HG03175 (cell line): ENCODE data around the gene PSMA5.
A peak's percentile ranks its signal among the peaks of the same experiment; 100 is the strongest.
"Not testable (repeated sequence)": the region's sequence is repeated elsewhere in the genome, so short reads cannot be mapped to it uniquely, and the experiment has no call there.

Experiments used
- ATAC-seq: cut with Tn5 transposase; IDR thresholded peaks from one replicate; pipeline ENCODE4 v1.9.1; 2021; ENCODE audit warnings: mild to moderate bottlenecking, moderate library complexity; ENCODE audit not compliant: unreplicated experiment

Gene PSMA5

DNA sequence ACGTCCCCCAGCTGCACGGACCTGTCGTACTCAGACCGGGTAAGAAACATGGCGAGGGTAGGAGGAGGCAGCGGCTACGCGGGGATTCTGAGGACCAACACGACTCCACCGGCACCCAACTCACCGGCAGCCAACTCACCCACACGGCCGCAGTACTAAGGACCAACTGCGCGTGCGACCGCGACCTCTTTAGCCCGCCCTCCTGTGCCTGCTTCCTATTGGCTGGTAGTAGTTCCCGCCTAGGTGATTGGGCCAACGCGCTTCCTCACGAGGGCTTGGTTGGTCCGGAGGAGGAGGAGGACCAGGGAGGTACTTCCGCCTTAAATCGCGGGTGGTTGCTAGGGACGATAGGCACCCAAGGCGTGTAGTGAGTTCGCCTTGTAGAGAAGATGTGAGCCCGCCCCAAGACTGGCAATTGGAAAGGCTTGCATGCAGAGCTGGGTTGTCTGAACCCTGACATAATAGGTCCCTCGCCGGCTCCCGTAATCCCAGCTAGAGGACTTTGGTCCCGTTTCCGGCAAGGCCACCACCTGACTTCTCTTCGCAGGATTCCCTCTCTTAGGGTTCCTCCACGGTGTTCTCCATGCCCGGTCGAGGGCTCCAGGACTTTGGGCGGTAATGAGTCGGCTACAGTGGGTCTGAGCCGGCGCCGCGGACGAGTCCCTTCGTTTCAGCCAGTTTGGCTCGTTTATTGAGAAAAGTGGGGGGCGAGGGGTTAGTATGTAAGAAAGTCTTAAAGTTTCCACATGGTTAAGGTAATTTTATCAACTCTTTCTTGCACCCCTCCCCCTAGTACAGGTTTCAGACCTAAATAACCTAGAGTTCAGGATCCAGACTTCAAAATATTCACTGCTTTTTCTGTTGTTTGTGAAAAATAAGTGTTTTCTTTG, at the start of gene PSMA5:
Gene PSMA5, minus strand, starts transcription at position 168 of the 890 bp plus-strand sequence. Its CDS starts 118 bp downstream, at position 50.
- peak; percentile 97 for ATAC-seq

DNA sequence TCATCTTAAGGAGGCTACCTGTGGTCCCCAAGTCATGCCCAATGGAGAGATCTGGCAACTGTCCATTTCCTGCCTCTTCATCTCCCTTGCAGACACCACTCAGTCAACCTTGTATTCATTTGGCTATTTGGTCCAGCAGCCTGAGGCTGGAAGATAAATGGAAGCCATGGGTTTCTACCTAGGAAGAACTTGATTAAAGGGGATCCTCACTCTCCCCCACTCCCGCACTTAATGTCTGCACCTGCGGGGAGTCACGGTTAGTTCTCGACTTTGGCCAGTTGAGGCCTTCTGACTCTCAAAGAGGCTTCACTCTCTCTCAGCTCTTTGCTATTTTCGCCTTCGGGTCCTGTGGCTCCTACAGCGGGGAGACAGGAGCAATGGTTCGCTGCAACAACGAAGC, 49.0 kb upstream of the PSMA5 start:
- no peak for ATAC-seq

DNA sequence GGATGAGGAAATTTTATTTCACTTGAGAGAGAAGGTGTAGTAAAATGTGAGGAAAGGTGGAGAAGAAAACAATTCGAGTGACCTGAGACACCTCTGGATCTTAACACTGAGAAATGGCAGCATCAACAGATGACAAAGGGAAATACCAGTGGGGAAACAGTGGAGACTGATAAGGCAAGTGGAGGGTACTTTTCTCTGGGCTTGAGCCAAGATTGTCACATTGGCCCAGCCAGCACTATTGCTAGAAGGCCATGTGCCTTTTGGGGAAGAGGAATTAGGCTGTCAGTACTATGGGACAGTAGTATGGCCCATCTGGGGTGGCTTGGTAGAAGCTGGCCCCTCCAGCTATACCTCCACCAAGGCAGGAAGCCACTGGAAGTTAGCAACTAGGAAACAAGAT, 48.4 kb upstream of the PSMA5 start:
- ATAC-seq = no peak

DNA sequence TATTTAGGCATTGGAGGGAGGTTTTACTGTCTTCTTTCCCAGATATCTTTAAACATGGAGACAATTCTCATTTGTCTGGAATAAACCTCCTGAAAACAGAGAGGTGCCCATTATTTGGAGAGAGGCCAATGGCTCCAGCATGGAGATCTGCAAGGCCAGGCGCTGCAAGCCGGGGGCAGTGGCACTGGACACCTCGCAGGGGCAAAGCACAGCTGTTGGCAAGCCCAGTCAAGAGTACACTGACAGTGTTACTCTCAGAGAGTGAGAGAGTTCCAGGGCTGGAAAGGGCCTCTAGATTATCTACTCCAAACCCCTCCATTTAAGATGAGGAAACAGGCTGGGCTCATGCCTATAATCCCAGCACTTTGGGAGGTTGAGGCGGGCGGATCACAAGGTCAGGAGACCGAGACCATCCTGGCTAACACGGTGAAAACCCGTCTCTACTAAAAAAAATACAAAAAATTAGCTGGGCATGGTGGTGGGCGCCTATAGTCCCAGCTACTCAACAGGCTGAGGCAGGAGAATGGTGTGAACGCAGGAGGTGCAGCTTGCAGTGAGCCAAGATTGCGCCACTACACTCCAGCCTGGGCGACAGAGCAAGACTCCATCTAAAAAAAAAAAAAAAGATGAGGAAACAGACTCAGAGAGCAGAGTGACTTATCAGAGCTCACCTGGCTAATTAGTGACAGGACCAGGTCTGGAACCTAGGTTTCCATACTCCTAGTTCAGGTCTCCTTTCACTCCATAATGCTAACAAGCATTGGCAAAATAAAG, 47.2 kb upstream of the PSMA5 start:
- ATAC-seq = not testable (repeated sequence)

DNA sequence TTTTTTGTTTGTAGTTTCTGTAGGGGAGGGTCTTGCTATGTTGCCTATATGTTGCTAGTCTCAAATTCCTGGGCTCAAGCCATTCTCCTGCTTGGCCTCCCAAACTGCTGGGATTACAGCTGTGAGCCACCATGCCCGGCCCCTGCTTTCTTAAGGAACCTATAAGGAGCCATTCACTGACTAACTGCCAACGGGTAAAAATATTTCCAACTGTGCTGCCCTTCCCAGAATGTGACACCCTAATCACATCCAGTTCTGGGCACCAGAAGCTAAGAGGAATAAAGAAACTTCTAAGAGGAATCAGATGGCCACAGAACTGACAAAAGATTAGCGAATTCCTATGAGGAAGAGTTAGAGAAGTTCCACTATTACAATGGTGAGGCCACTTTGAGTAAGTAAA, 46.5 kb upstream of the PSMA5 start:
- no peak for ATAC-seq

DNA sequence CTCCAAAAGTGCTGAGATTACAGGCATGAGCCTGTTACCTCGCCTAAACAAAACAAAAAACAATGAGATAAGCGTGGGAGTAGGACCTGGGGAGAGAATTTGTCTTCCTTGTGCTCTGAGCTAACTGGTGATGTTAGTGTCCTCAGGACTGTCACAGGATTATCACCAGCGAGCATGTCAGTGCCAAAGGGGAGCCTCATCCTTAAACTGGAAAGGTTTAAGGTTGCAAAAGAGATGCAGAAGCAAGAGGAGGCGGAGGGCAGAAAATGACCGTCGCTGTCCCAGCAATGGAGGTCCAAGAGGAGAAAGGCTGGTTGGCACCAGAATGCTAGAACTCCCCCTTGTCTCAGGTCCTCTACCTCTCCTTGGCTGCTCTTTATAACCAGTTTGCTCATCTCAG, 44.0 kb upstream of the PSMA5 start:
- ATAC-seq = no peak

DNA sequence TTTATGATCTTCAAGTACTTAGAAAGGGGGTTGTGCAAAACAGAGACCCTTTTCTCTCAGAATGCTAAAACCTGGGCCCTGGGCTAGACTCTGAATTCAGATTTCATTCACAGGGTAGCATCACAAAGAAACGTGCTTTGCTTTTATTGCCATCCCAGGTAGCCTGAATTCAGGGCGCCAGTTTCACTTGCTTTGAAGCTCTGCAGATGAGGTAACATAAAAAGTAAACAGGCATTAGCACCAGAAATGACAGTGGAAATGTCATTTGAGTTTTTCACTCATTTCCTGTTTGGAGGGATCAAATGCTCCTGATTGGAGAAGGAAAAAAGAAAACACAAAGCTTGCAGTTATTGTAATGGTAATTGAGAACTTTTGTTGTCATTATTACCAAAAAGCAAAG, 42.7 kb upstream of the PSMA5 start:
- ATAC-seq = no peak

DNA sequence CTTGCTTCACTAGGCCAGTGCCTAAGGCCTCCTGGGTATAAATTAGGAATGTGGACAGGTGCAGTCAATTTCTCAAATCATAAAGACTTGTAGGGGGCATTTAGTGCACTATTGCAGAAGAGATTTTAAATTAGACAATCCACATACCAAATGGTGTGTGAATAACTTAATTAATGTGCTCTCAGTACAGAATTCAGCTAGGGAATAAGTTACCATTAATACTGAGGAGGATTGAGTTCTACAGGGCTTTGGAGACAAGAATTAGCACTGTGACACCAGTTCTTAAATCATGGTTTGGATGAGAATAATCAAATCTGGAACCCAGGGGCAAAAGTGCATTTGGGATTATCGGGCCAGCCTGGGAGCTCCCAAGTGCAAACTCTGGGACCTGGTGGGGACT, 41.8 kb upstream of the PSMA5 start:
- no peak for ATAC-seq

DNA sequence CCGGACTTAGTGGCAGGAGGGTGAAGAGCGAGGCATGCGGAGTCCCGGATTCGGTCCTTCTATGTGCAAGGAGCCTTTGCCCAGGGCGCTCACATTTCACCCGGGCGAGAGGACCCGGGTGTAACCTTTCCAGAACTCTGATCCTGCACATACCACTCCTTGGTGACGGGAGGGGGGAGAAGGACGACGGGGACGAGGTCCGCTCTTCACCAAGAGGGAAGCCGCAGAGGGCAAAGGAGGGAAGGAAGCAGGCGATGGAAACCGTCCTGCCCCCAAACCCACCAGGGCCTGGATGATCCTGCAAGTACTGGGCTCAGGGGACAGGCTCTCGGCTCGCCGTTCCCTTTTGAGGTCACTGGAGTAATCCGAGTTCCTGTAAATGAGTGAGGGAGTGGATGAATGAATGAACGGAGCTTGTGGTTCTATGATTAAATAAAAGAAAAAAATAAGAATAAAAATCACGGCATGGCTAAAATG, 41.1 kb upstream of the PSMA5 start:
- ATAC-seq = no peak

DNA sequence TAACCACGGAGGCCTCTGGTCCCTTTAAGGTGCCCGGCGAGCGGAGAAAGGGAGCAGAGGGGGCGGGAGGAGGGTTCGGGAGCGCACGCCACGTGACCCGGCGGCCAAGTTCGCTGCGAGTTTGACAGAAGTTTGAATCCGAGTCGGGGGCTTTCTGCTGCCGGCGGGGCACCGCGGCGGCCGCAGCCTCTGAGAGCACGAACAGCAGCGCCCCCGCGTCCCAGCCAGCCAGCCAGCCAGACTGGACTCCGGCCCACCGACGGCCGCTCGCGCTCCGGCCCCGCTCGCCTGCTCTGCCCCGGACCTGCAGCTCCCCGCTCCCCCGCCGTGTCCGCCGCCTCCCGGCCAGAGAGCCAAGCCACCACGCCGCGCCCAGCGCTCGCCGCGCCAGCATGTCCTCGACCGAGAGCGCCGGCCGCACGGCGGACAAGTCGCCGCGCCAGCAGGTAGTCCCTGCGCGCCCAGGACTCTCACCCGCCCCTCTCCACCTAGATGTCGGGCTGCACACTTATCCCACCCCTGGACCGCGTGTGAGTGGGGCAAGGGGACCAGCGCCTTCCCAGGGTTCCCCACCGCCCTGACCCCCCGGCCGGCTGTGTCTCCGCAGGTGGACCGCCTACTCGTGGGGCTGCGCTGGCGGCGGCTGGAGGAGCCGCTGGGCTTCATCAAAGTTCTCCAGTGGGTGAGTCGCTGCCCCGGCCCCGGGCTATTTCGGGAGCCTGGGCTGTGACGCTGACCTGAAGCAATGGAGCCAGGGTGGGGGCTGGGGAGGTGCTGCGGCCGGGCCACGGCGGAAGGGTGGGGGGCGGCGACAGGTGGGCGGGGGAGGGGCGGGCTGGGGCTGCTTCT, 40.4 kb upstream of the PSMA5 start, which contains the start of gene SYPL2:
Gene SYPL2, plus strand, starts transcription at position 95 of the 849 bp plus-strand sequence. Its CDS starts 298 bp downstream, at position 393.
- no peak for ATAC-seq

DNA sequence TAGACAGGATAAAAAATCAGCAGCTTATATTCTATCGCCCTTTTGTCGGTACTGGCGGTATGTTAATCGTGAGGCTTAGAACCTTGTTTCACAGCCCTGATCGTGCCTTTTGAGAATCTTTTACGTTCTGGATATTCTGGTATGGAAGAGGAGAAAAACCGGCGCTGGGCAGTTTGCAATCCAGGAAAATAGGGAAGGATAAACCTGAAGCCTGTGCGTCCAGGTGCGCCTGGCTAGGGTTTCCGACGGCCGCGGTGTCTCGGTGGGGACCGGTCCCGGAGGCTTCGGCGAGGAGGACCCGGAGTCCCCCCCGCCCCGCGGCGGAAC, 39.8 kb upstream of the PSMA5 start:
- ATAC-seq = no peak

DNA sequence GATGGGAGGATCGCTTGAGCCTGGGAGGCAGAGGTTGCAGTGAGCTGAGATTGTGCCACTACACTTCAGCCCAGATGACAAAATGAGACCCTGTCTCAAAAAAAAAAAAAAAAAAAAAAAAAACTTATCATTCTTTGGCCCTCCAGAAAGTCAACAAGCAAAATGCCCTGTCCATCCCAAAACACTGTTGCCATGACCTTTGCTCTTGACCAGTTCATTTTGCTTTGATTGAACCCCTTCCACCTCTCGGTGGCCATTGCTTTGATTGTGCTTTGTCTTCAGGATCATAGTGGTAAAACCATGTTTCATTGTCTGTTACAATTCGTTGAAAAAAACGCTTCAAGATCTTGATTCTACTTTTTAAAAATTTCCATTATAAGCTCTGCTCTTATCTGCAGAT, 31.6 kb upstream of the PSMA5 start:
- ATAC-seq = no peak

DNA sequence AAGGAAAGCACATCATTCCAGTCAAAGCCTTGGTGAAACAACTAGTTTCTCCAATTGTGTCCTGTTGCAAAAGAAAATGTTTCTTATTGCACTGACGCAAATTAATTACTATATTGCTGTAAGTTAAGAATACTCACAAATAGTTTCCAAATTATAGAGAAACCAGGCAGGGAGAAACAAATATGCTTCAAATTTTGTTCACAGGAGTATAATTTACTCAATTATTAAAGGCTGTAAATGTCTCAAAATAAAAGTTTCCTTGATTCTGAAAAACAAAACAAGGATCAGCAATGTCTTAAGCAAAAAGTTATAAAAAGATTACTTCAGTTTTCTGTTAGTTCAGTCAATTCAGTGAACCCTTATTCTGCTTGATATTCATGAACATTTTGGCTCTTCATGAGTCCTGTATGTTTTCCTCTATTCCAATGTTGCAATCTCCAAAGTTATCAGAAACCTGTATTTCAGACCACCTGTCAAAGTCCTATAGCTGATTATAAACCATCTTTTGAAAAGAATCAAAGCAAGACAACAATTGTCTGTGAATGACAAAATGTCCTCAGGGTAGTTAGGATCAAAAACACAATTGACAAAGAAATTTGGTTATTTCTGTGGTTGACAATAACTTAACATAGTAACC, 28.4 kb upstream of the PSMA5 start:
- ATAC-seq = no peak

DNA sequence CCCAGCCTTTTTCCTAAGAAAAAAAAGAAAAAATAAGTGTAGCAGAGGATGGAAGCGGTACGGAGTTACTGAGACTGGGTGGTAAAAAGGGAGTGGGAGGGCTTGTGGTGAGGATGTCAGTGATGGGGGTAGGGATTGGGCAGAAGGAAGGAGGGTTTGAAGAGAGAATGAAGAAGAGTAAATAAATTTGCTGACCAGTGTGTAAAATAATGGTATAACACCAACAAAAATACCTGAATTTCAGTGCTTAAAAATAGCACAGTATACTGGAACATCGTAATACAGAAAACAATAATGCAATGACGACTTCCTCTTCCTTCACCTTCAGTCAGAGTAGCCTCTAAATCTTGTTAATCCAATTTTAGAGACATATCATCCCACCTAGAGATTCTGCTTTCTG, 21.3 kb upstream of the PSMA5 start:
- ATAC-seq = no peak

DNA sequence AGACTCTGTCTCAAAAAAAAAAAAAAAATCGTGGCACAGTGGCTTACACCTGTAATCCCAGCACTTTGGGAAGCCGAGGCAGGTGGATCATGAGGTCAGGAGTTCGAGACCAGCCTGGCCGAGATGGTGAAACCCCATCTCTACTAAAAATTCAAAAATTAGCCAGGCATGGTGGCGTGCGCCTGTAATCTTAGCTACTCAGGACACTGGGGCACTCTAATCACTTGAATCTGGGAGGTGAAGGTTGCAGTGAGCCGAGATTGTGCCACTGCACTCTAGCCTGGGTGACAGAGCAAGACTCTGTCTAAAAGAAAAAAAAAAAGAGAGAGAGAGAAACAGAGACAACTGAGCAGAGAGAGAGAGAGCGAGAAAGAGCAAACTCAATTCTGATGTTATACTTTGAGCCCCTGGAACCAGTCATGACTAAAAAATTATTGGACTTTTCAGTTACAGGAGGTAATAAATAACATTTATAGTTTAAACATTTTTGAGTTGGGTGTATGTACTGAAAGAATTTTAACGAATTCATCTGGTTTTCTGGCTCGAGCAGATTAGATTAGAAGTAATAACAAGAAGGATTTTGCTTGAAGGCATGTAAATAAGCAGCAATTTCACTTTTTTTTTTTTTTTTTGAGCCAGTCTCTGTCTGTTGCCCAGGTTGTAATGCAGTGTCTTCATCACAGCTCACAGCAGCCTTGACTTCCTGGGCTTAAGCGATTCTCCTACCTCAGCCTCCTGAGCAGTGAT, 19.9 kb upstream of the PSMA5 start:
- not testable (repeated sequence) for ATAC-seq

DNA sequence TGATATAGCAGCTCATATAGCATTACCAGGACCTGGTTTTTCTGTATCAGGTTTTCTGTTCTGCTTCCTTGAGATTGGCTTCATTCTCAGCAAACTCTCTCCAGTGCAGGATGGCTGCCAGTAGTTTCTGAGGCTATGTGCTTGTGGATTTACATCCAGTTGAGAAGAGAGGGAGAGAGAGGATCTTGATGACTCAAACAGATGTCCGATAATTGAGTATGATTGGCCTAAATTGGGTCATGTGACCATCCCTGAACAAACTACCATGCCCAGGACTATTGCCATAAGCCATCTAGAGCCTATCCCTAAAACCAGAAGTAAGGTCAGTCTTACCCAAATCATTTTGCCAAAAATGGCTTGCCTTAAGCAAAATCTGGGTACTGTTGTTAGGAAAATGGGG, 18.1 kb upstream of the PSMA5 start:
- no peak for ATAC-seq

DNA sequence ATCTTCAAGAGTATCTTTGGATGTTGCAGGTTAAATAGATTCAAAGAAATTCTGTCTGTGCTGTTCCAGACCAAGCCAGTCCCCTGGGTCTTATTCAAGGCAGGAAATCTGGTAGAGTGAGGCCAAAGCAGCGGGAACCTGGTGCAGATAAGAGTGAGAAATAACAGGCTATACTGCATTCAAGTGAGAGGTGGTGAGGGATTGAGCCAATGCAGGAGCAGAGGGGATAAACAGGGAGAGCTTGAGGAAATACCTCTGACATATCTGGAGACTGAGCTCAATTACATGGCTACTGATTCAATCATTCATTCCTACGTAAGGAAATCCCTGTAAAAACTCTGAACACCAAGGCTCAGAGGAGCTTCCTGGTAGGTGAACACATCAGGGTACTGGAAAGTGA, 17.2 kb upstream of the PSMA5 start:
- no peak for ATAC-seq

DNA sequence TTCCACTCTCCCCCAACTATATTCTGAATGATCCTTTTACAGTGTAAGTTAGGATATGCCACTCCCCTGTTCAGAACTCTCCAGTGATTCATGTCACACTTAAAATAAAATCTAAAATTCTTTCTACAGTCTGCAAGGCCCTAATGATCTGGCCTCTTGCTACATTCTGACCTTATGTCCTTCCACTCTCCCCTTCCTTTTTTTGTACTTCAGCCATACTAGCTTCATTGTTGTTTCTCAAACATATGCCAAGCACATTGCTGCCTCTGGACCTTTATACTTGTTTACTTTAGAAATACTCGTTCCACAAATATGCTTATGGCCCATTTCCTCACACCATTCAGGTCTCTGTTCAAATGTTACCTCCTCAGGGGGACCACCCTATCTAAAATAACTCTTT, 14.8 kb upstream of the PSMA5 start:
- no peak for ATAC-seq

DNA sequence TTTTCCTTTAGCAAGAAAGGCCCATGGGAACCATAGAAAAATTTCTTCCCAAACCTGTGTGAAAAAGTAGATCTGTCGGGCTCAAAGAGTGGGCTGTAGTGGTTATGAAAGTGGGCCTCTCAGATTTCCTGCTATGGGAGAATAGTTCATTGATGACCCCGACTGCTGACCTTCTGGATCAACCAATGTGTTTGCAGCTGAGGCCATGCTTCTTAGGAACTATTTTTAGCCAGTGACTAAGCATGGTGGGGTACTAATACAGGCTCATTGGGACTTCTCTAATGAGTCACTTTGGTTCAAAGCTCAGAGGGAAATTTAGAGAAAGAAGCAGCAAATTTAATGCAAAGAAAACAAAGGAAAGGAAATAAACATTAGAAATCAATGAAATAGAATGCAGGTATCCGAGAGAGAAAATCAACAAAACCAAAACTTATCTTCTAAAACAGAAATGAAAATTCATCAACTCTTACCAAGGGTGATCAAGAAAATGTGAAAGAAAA, 12.6 kb upstream of the PSMA5 start:
- no peak for ATAC-seq

DNA sequence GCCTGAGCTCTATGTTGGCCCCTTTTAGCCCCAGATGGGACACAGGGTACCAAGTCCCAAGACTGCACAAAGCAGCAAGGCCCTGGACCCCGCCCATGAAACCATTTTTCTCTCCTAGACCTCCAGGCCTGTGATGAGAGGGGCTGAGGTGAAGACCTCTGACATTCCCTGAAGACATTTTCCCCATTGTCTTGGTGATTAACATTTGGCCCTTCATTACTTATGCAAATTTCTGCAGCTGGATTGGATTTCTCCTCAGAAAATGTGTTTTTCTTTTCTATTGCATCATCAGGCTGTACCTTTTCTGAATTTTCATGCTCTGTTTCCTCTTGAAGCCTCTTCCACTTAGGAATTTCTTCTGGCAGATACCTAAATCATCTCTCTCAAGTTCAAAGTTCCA, 8.2 kb upstream of the PSMA5 start:
- ATAC-seq = no peak
